Osteocyte (in vitro differentiated cells): ENCODE results near the gene KRT24. TPM values are rescaled to one million over a fixed set of nuclear protein-coding genes. Genes with fewer than 3 reads are reported as not detected.

Source experiments
- DNase-seq: peaks from one replicate; pipeline ENCODE4 v3.0.0; 2021; ENCODE audit warnings: mixed read lengths; ENCODE audit not compliant: unreplicated experiment; ENCODE audit errors: extremely low spot score
- H3K27ac Mint-ChIP-seq: one replicate; pipeline ENCODE4 v1.8.0; 2021; ENCODE audit warnings: mild to moderate bottlenecking, mixed read lengths; ENCODE audit not compliant: unreplicated experiment
- H3K27me3 Mint-ChIP-seq: one replicate; pipeline ENCODE4 v1.8.0; 2021; ENCODE audit warnings: mixed read lengths; ENCODE audit not compliant: unreplicated experiment
- H3K36me3 Mint-ChIP-seq: one replicate; pipeline ENCODE4 v1.8.0; 2021; ENCODE audit warnings: mixed read lengths; ENCODE audit not compliant: unreplicated experiment
- H3K4me1 Mint-ChIP-seq: one replicate; pipeline ENCODE4 v1.8.0; 2021; ENCODE audit warnings: mixed read lengths; ENCODE audit not compliant: unreplicated experiment
- H3K4me3 Mint-ChIP-seq: one replicate; pipeline ENCODE4 v1.8.0; 2021; ENCODE audit warnings: mild to moderate bottlenecking, moderate library complexity, mixed read lengths; ENCODE audit not compliant: unreplicated experiment
- H3K9me3 Mint-ChIP-seq: one replicate; pipeline ENCODE4 v1.8.0; 2021; ENCODE audit warnings: mixed read lengths; ENCODE audit not compliant: unreplicated experiment
- total RNA-seq: library from RNA; stranded (reverse); gene quantifications from 2 replicates; pipeline ENCODE4 v1.2.1, GENCODE V29; 2021
- TF ChIP-seq, protein P1 (sequence below): fragments of 200-600 bp; sonication (generic); IDR thresholded peaks from 2 replicates; pipeline ENCODE4 v1.5.0; 2021; ENCODE audit warnings: antibody characterized with exemption, mild to moderate bottlenecking, moderate library complexity

KRT24 gene
- total RNA-seq, 1 donor from 2014 or later = not detected

DNA sequence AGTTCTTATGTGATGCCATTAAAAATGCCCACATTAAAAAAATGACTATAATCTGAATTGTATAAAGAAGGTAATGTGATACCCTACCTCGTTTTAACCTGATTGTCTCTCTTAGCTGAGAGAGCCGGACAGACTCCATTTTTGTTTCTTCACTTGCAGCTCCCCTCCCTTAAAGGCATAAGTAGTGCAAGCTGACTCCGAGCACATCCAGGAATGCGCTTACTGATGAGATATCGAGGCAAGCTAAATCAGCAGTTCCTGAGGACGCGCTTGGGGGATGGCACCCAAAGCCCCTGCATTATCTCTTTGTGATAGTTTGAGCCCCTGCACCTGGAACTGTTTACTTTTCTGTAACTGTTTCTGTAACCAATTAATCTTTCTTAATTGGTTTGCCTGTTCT, 6.3 kb downstream of the KRT24 start:
- TF ChIP-seq, protein P1, sequence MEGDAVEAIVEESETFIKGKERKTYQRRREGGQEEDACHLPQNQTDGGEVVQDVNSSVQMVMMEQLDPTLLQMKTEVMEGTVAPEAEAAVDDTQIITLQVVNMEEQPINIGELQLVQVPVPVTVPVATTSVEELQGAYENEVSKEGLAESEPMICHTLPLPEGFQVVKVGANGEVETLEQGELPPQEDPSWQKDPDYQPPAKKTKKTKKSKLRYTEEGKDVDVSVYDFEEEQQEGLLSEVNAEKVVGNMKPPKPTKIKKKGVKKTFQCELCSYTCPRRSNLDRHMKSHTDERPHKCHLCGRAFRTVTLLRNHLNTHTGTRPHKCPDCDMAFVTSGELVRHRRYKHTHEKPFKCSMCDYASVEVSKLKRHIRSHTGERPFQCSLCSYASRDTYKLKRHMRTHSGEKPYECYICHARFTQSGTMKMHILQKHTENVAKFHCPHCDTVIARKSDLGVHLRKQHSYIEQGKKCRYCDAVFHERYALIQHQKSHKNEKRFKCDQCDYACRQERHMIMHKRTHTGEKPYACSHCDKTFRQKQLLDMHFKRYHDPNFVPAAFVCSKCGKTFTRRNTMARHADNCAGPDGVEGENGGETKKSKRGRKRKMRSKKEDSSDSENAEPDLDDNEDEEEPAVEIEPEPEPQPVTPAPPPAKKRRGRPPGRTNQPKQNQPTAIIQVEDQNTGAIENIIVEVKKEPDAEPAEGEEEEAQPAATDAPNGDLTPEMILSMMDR = no peak
- Mint-ChIP-seq H3K36me3 (no peaks in the 10 kb centered on the region), H3K9me3 (no peaks in the 10 kb centered on the region), H3K4me3 (no peak overlapping the region), H3K27me3 (peaks cover 72% of the 10 kb centered on the region), H3K27ac (no peak overlapping the region), H3K4me1 (no peaks in the 10 kb centered on the region)
- DNase-seq = no peak

DNA sequence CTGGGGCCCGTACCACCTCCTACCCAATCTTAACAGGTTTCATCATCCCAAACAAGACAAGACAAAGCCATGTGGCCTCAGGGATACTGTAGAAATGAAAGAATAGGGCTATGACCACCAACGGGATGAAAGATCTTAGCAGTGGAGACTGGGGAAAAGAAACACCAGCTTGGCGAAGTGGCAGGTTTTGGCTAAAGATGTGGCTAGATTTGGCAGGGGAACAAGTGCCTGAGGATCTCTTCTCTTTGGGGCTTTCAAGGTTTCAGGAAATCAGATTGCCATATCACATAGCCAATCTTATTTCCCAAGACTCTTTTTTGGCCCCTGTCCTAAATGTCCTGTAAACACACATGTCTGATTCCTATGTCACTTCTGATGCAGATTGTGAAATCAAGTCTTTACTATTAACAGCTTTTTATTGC, 6.9 kb downstream of the KRT24 start:
- no peaks in the 10 kb centered on the region for H3K9me3 Mint-ChIP-seq
- TF ChIP-seq, protein P1 = no peak
- no peak overlapping the region for H3K27ac Mint-ChIP-seq
- H3K4me1 Mint-ChIP-seq = no peaks in the 10 kb centered on the region
- no peaks in the 10 kb centered on the region for H3K36me3 Mint-ChIP-seq
- H3K4me3 Mint-ChIP-seq = no peak overlapping the region
- DNase-seq = no peak
- peaks cover 72% of the 10 kb centered on the region for H3K27me3 Mint-ChIP-seq

DNA sequence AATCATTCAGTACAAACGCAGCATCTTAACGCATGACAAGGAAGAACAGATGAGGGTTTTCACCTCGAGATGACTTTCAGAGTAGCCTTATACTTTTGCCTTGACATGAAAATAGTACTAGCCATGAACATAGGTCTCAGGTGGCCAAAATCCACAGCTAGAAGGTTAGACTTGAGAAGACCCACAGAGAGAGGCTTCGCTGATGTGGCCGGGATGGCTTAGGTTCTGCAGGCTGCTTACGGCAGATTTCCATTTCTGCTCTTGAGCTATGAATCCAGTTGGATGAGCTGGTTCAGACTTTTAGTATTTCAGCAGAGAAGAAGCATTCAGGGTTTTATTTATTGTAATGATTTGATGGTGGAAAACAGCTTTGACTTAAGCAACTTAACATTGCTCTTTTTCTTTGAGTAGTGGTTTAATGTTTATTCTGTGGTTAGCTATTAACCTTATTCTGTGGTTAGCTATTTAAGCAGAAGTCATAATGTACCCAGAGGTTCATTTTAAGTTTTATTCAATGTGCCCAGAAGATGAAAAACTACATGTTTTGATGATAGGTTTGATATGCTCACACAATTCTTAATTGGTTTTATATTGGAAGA, 7.6 kb downstream of the KRT24 start:
- Mint-ChIP-seq H3K4me3 (no peak overlapping the region), H3K9me3 (no peaks in the 10 kb centered on the region)
- no peak for DNase-seq

DNA sequence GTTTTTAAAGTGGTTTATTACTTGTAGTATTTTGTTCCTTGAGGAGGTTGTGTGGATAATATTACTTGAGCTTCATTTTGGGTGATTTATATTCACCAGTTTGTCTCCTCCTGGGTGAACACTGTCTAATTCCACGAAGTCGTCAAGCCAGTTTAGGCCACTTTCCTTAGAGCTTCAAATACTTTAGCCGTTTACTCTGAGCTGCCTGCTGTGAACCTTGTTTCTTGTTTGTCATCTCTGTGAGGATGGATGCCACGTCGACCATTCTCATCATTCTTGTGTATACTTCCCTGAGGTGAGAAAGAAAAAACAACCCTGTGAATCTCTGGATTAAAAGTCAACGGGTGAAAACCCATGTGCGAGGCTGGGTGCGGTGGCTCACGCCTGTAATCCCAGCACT, 9.0 kb downstream of the KRT24 start:
- H3K36me3 Mint-ChIP-seq = no peaks in the 10 kb centered on the region
- no peak overlapping the region for H3K27ac Mint-ChIP-seq

More for the DNA sequence above, 7.6 kb downstream of the KRT24 start:
- H3K36me3 Mint-ChIP-seq = no peaks in the 10 kb centered on the region
- TF ChIP-seq, protein P1 = no peak
- H3K4me1 Mint-ChIP-seq = no peaks in the 10 kb centered on the region
- H3K27ac Mint-ChIP-seq = no peak overlapping the region
- peaks cover 75% of the 10 kb centered on the region for H3K27me3 Mint-ChIP-seq

DNA sequence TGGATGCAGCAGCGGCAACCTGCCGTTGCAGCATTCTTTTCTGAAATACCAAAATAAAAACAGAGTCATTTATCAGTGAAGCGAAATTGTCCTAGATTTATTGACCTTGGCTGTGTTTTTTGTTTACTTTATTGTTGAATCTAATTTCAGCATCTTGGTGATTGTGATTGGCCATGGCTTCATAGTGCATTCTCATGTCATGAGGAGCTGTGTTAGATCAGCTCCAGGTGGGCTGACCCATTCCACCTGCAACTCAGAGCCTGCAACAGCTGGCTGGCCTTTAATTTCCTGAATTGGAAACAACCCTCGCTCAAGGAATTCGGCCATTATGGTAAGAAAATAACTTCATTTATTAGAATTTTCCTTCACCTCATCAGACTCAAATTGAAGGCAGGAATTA, 16.4 kb downstream of the KRT24 start:
- no peak overlapping the region for H3K27ac Mint-ChIP-seq
- no peak for DNase-seq
- H3K4me3 Mint-ChIP-seq = no peak overlapping the region
- H3K36me3 Mint-ChIP-seq = no peaks in the 10 kb centered on the region
- peaks cover 67% of the 10 kb centered on the region for H3K27me3 Mint-ChIP-seq
- H3K4me1 Mint-ChIP-seq = peaks cover 1% of the 10 kb centered on the region
- no peaks in the 10 kb centered on the region for H3K9me3 Mint-ChIP-seq
- TF ChIP-seq, protein P1 = no peak

More for the DNA sequence above, 9.0 kb downstream of the KRT24 start:
- no peaks in the 10 kb centered on the region for H3K4me1 Mint-ChIP-seq
- no peaks in the 10 kb centered on the region for H3K9me3 Mint-ChIP-seq
- H3K27me3 Mint-ChIP-seq = peaks cover 81% of the 10 kb centered on the region
- no peak overlapping the region for H3K4me3 Mint-ChIP-seq
- TF ChIP-seq, protein P1 = no peak
- DNase-seq = no peak
